ENCODE data around the gene ASIC4.

- TF ChIP-seq CTCF (IDR thresholded peaks at IDR 0.05; ENCODE audit: low read depth, low read length, poor library complexity, severe bottlenecking) (no peak), EZH2phosphoT487 (IDR thresholded peaks at IDR 0.05; ENCODE audit: borderline replicate concordance, low read length) (no peak)
These were observed 43.9 kb upstream of the ASIC4 start for GRCh38 chr2:219470429-219470828.

Measured in DOHH2 (cell line).